CD1c-positive myeloid dendritic cell (primary cell): ENCODE data around the gene KRT77.
"Not testable (repeated sequence)": the region's sequence is repeated elsewhere in the genome, so short reads cannot be mapped to it uniquely, and the experiment has no call there.

Source experiments
- DNase-seq: peaks from one replicate; pipeline ENCODE4 v3.0.0-alpha.2; 2016; ENCODE audit errors: extremely low spot score

Gene KRT77

DNA sequence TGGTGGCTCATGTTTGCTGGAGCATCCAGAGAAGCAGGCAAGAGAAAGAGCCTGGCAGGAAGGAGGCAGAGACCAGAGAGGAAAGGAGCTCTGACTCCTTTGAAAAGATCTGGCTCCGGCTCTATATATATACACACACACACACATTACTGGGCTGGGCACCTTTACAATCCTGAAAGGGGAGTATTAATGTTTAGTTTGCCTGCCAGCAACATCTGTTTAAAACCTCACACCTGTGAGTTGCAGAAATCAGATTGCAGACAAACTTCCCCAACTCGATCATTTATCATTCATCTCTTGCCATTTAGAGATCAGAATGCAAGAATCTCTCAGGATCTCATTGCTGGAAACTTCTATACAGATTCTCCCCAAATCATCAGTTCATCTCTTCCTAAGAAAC, at the start of gene KRT77:
KRT77 (minus strand) TSS at position 101 of the 400 bp plus-strand sequence; CDS start at position 11, 90 bp downstream.
- DNase-seq = no peak

GRCh38 chr12:52752516-52752915, 49.2 kb upstream of the KRT77 start:
- DNase-seq = no peak

GRCh38 chr12:52751795-52752194, 48.5 kb upstream of the KRT77 start:
- DNase-seq = no peak

GRCh38 chr12:52750532-52750931, 47.2 kb upstream of the KRT77 start:
- DNase-seq = not testable (repeated sequence)

GRCh38 chr12:52749827-52750226, 46.5 kb upstream of the KRT77 start:
- DNase-seq = no peak

DNA sequence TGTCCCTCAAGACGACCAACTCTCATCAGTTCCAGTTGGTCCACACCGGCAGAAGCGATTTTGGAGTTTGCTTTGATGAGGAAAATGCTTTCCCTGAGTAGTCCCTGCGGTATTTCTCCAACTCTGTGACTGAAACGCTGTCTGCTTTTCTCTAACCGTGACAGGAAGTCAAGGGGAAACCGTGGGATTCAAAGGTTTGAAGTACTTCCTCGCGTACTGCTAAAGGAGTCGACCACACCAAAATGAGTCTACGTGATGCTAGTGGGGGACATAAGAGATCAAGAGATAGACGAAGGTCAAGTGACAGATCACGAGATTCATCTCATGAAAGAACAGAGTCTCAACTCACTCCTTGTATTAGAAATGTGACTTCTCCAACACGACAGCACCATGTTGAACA, 45.3 kb upstream of the KRT77 start:
- no peak for DNase-seq

- no peak for DNase-seq
Measured at GRCh38 chr12:52745554-52745953, 42.2 kb upstream of the KRT77 start.

GRCh38 chr12:52744493-52745156, 41.3 kb upstream of the KRT77 start:
- no peak for DNase-seq

GRCh38 chr12:52742822-52743457, 39.6 kb upstream of the KRT77 start:
- no peak for DNase-seq

- DNase-seq = no peak
Measured at GRCh38 chr12:52742196-52742580, 38.9 kb upstream of the KRT77 start.

DNA sequence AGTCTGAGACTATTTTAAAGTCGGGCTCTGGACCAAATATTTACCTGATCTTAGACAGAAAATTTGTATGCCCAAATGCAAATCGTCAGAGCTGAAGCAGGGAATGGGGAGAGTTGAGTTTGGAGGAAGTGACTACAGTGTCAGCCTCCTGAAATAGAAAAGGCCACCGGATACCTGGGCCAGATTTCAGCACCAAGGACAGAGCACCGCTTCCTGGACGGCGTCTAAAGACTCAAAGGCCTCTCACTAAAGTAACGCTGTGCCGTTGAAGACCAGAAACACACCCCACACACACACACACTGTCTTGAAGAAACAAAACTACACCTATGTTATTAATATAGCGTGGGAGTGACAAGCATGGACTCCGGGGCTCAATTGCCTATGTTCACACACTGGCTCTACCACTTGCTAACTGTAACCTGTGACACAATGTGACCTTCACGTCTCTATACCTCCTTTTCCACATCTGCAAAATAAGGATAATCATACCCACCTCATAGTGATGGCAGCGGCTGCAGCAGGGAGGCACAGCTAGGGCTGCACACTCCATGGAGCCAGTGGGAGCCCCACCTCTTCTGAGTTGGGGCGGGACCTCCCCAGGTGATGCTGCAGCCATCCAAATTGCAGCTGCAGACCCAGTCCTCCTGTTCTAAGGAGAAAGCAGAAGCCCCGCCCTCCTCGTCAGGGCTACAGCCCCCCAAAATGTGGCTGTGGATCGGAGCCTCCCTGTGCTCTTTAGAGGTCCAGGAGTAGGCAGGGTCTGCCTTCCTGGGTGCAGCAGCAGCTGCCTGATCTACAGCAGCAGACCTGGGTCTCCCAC, 38.3 kb upstream of the KRT77 start:
- peak; percentile 40 for DNase-seq

DNA sequence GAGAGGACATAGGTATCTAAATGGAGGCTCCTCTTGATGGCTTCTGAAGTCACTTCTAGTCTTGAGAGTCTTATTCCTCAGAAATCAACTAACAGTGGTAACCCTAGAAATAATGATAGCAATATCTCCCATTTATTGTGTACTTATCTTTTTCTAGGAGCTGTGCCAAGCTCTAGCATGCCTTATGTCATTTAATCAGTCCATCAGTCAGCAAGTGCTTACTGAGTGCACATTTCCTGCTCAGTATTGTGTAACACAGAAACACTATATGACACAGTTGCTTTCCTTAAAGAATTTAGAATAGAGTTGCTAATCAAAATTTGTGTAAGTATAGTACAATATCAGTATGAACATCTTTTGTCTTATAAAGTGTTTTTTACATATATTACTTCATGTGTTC, 37.3 kb upstream of the KRT77 start:
- no peak for DNase-seq

DNA sequence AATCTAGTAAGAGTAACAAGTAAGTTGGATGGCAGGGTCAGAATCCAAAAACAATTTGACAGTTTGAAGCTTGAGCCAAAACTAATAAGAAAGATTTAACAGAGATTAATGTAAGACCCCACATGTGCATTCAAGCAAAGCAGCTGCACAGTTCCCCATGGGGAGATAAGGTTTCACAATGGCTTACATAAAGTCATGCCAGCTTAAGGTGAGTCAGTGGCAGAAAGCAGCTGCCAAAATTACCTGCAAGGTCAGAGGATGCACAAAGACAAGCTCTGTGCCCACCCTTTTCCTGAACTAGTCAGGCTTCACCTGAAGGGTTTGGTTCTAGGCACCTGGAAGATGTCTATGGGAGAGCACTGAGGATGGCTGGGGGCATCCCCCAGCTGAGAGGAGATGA, 36.6 kb upstream of the KRT77 start:
- no peak for DNase-seq

GRCh38 chr12:52735816-52736632, 32.7 kb upstream of the KRT77 start:
- DNase-seq = no peak

DNA sequence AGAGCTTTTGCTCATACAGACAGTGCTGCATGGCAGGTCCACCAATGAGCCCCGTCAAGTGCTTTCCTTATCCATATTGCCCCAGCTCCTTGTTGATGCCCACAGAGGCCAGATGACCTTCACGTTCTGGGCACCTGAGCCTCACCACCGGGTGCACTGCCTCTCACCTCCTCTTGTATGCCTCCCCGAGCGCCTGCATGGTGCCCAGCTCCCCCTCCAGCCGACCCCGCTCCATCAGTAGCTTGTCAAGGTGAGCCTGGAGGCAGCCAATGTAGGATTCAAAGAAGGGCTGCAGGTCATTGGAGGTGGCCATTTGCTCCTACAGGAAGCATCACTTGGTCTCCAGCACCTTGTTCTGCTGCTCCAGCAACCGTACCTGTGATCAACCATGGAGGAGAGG, 31.8 kb upstream of the KRT77 start:
- no peak for DNase-seq

DNA sequence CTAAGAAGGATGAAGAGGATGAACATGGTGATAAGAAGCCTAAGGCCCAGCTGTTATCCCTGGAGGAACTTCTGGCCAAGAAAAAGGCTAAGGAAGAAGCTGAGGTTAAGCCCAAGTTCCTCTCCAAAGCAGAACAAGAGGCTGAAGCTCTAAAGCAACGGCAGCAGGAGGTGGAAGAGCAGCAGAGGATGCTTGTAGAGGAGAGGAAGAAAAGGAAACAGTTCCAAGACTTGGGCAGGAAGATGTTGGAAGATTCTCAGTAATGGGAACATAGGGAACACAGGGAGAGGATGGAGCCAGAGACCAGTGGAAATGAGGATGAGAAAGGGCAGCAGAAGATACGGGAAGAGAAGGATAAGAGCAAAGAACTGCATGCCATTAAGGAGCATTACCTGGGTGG, 27.5 kb upstream of the KRT77 start:
- no peak for DNase-seq

- DNase-seq = no peak
Measured at GRCh38 chr12:52730383-52730782, 27.1 kb upstream of the KRT77 start.

- no peak for DNase-seq
Measured at GRCh38 chr12:52729147-52729546, 25.8 kb upstream of the KRT77 start.

- DNase-seq = no peak
Measured at GRCh38 chr12:52728374-52728773, 25.1 kb upstream of the KRT77 start.

DNA sequence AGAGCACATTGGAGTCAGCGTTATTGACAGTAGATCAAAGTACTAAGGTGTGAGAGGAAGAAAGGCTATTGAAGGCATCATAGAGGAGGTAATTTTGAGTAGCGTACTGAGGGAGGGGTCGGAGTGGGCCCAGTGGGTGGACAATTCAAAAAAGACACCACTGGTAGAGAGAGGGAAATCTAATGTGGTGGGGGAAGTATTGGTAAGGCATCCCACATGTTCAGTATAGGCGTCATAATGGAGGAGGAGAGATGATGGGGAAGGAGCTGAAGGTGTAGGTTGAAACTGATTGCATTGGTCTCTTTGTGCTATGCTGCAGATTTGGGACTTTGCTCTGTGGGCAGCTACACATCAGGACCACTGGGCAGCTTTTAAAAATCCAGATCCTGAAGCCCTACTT, 23.7 kb upstream of the KRT77 start:
- no peak for DNase-seq

DNA sequence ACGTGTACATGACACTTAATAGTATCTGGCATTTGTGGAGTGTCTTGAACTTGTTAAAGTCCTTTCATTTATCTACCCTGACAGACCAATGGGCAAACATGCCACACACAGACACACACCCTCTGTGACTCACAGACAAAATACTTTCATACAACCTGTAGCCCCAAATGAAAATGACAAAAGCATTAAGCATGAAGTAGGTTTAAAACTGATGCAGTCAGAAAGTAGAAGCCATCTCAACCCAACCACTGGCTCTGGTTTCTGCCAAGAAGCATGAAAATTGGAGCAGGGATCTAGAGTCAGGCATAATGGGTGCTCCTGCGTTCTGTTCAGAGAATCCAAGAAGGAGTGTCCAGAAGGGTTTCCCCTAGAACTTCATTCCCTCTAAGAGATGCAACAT, 23.1 kb upstream of the KRT77 start:
- no peak for DNase-seq

GRCh38 chr12:52724384-52724783, 21.1 kb upstream of the KRT77 start:
- DNase-seq = no peak
